ENCODE measurements around the gene HLA-DRB1. TPM values are rescaled to one million over a fixed set of nuclear protein-coding genes. Genes with fewer than 3 reads are reported as not detected.

The HLA-DRB1 gene
- total and polyA plus RNA-seq, 3 experiments from 2014 or later = 24.7 to 56.0 (median 26.1) TPM

DNA sequence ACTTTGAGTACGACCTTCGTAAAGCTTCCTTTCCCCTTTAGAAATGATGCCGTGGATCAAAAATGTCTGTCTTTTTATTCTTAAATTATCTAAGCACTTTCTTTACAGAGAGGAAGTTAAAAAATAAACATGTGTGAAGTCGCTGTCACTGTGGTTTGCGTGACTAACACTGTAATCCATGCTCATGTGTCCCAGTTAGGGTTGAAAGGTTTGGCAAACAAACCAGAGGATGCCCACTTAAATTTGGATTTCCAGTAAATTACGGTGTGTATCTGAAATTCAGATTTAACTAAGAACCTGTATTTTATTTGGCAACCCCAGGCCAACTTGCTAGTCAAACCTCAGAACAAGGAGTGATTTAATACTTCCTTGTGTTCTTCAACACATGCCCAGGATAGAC lies 21.1 kb downstream of the HLA-DRB1 start:
- H3K27me3 ChIP-seq (ENCODE audit: insufficient read depth, low read length, poor library complexity, severe bottlenecking) = no peaks in the 10 kb centered on the region
- H3K27me3 Mint-ChIP-seq = peaks cover 1 to 4% of the 10 kb centered on the region in 2 donors
- ChIA-PET CTCF (no interaction called here), POLR2A (no interaction called here)
- DNase-seq = no peak
- no peaks in the 10 kb centered on the region for H3K9me3 ChIP-seq (ENCODE audit: low read length)
- H3K36me3 Mint-ChIP-seq = no peaks in the 10 kb centered on the region
- H3K9me3 Mint-ChIP-seq = no peaks in the 10 kb centered on the region
- peak overlapping the region in 2 of 7 donors; percentile 51 to 77 for H3K4me3 Mint-ChIP-seq
- no peak overlapping the region for H3K27ac ChIP-seq (ENCODE audit: low read depth, low read length)
- H3K4me1 ChIP-seq (ENCODE audit: insufficient read depth, low read length) = no peaks in the 10 kb centered on the region
- no peaks in the 10 kb centered on the region for H3K36me3 ChIP-seq (ENCODE audit: insufficient read depth, low read length)
- no peak overlapping the region for H3K4me3 ChIP-seq (ENCODE audit: low read length)
- H3K27ac Mint-ChIP-seq = peak overlapping the region in 1 of 8 donors; percentile 83
- peaks cover 0 to 16% (median 0%) of the 10 kb centered on the region in 3 donors for H3K4me1 Mint-ChIP-seq

GRCh38 chr6:32566957-32567356 lies 22.7 kb downstream of the HLA-DRB1 start:
- Mint-ChIP-seq H3K4me1 (peaks cover 0 to 16% (median 0%) of the 10 kb centered on the region in 3 donors), H3K9me3 (no peaks in the 10 kb centered on the region), H3K36me3 (no peaks in the 10 kb centered on the region), H3K27ac (peak overlapping the region in 1 of 8 donors; percentile 68), H3K4me3 (no peak overlapping the region), H3K27me3 (peaks cover 1 to 4% of the 10 kb centered on the region in 2 donors)
- H3K9me3 ChIP-seq (ENCODE audit: low read length) = no peaks in the 10 kb centered on the region
- no peaks in the 10 kb centered on the region for H3K4me1 ChIP-seq (ENCODE audit: insufficient read depth, low read length)
- H3K27ac ChIP-seq (ENCODE audit: low read depth, low read length) = no peak overlapping the region
- no peak for DNase-seq
- no peaks in the 10 kb centered on the region for H3K36me3 ChIP-seq (ENCODE audit: insufficient read depth, low read length)
- H3K27me3 ChIP-seq (ENCODE audit: insufficient read depth, low read length, poor library complexity, severe bottlenecking) = no peaks in the 10 kb centered on the region
- ChIA-PET CTCF (no interaction called here), POLR2A (no interaction called here)
- H3K4me3 ChIP-seq (ENCODE audit: low read length) = no peak overlapping the region

- H3K36me3 Mint-ChIP-seq = peaks cover 0 to 1% (median 0%) of the 10 kb centered on the region in 3 donors
Measured at GRCh38 chr6:32565511-32565910, 24.1 kb downstream of the HLA-DRB1 start.

DNA sequence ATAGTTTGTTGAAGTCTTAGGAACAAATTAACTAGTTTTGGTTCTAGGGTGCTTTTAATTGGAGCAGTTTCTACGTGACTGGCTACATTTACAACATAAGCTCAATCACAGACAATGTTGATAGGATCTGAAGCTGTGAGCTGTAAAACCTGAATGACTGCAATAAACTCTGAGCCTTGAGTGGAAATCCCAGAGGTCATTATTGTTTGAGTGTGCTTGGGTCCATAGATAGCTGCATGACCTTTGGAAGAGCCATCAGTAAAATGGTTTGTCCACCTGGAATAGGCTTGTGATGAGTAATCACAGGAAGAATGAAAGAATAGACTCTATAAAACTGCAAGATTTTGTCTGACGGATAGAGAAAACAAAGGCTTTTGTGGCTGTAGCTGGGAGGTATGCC lies 26.7 kb downstream of the HLA-DRB1 start:
- POLR2A ChIA-PET = no interaction called here
- Mint-ChIP-seq H3K27me3 (peaks cover 0 to 4% of the 10 kb centered on the region in 2 donors), H3K4me3 (no peak overlapping the region), H3K9me3 (no peaks in the 10 kb centered on the region), H3K36me3 (peaks cover 0 to 1% (median 1%) of the 10 kb centered on the region in 3 donors), H3K27ac (no peak overlapping the region), H3K4me1 (peaks cover 5 to 8% (median 5%) of the 10 kb centered on the region in 3 donors)
- Histone ChIP-seq H3K9me3 (ENCODE audit: low read length) (no peaks in the 10 kb centered on the region), H3K27me3 (ENCODE audit: insufficient read depth, low read length, poor library complexity, severe bottlenecking) (no peaks in the 10 kb centered on the region), H3K27ac (ENCODE audit: low read depth, low read length) (no peak overlapping the region), H3K36me3 (ENCODE audit: insufficient read depth, low read length) (no peaks in the 10 kb centered on the region), H3K4me3 (ENCODE audit: low read length) (no peak overlapping the region), H3K4me1 (ENCODE audit: insufficient read depth, low read length) (no peaks in the 10 kb centered on the region)
- DNase-seq = no peak
- CTCF ChIA-PET = no interaction called here

More at GRCh38 chr6:32565511-32565910, 24.1 kb downstream of the HLA-DRB1 start:
- no peaks in the 10 kb centered on the region for H3K9me3 ChIP-seq (ENCODE audit: low read length)
- Mint-ChIP-seq H3K4me3 (no peak overlapping the region), H3K27me3 (peaks cover 0 to 4% of the 10 kb centered on the region in 2 donors), H3K9me3 (no peaks in the 10 kb centered on the region), H3K4me1 (peaks cover 0 to 16% (median 0%) of the 10 kb centered on the region in 3 donors), H3K27ac (no peak overlapping the region)
- H3K36me3 ChIP-seq (ENCODE audit: insufficient read depth, low read length) = no peaks in the 10 kb centered on the region
- H3K4me1 ChIP-seq (ENCODE audit: insufficient read depth, low read length) = no peaks in the 10 kb centered on the region
- DNase-seq = no peak
- no peak overlapping the region for H3K27ac ChIP-seq (ENCODE audit: low read depth, low read length)
- ChIA-PET CTCF (no interaction called here), POLR2A (no interaction called here)
- no peak overlapping the region for H3K4me3 ChIP-seq (ENCODE audit: low read length)
- no peaks in the 10 kb centered on the region for H3K27me3 ChIP-seq (ENCODE audit: insufficient read depth, low read length, poor library complexity, severe bottlenecking)

GRCh38 chr6:32559747-32560146 lies 29.9 kb downstream of the HLA-DRB1 start:
- ChIA-PET CTCF (no interaction called here), POLR2A (no interaction called here)
- Histone ChIP-seq H3K4me1 (ENCODE audit: insufficient read depth, low read length) (no peaks in the 10 kb centered on the region), H3K27me3 (ENCODE audit: insufficient read depth, low read length, poor library complexity, severe bottlenecking) (no peaks in the 10 kb centered on the region), H3K9me3 (ENCODE audit: low read length) (no peaks in the 10 kb centered on the region), H3K36me3 (ENCODE audit: insufficient read depth, low read length) (no peaks in the 10 kb centered on the region), H3K4me3 (ENCODE audit: low read length) (no peak overlapping the region), H3K27ac (ENCODE audit: low read depth, low read length) (no peak overlapping the region)
- no peak for DNase-seq
- no peaks in the 10 kb centered on the region for H3K9me3 Mint-ChIP-seq
- peaks cover 0 to 1% (median 1%) of the 10 kb centered on the region in 3 donors for H3K36me3 Mint-ChIP-seq
- H3K27me3 Mint-ChIP-seq = no peaks in the 10 kb centered on the region
- no peak overlapping the region for H3K4me3 Mint-ChIP-seq
- peaks cover 4 to 8% (median 6%) of the 10 kb centered on the region in 3 donors for H3K4me1 Mint-ChIP-seq
- no peak overlapping the region for H3K27ac Mint-ChIP-seq

DNA sequence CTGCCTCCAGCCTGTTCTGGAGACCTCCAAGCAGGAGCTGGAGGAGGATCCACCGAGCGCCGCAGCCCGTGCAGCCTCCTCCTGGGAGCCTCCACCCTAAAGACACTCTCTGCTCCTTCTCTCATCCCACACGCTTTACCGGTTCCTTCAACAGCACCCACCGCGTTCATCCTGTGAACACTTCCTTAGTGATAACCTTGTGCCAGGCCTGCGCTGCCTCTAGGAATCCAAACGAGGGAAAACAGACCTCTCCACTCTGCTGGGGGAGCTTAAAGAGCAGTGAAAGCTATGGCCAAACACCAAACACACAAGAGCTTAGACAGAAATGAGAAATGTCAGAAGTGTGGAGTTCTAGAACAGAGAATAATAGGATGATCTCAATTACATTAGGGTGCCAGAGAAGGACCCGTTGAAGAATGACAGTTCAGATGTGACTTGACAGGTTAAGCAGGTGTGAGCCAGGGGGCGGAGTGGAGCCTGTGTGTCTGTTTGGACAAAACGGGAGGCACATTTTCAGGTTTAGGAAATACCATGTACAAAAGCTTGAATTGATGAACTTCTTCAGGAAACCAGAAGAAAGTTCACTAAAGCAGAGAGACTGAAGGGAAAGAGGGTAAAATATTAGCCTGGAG lies 31.1 kb downstream of the HLA-DRB1 start:
- ChIA-PET POLR2A (no interaction called here), CTCF (no interaction called here)
- no peaks in the 10 kb centered on the region for H3K9me3 Mint-ChIP-seq
- H3K36me3 Mint-ChIP-seq = peaks cover 0 to 1% (median 1%) of the 10 kb centered on the region in 3 donors
- peak overlapping the region in 2 of 8 donors; percentile 6 to 39 for H3K27ac Mint-ChIP-seq
- H3K4me1 Mint-ChIP-seq = peaks cover 6 to 8% (median 7%) of the 10 kb centered on the region in 3 donors
- H3K36me3 ChIP-seq (ENCODE audit: insufficient read depth, low read length) = no peaks in the 10 kb centered on the region
- H3K27me3 ChIP-seq (ENCODE audit: insufficient read depth, low read length, poor library complexity, severe bottlenecking) = no peaks in the 10 kb centered on the region
- no peaks in the 10 kb centered on the region for H3K27me3 Mint-ChIP-seq
- H3K4me3 Mint-ChIP-seq = peak overlapping the region in 4 of 7 donors; percentile 40 to 62 (median 52)
- DNase-seq = no peak
- no peak overlapping the region for H3K27ac ChIP-seq (ENCODE audit: low read depth, low read length)
- no peak overlapping the region for H3K4me3 ChIP-seq (ENCODE audit: low read length)
- no peaks in the 10 kb centered on the region for H3K4me1 ChIP-seq (ENCODE audit: insufficient read depth, low read length)
- H3K9me3 ChIP-seq (ENCODE audit: low read length) = no peaks in the 10 kb centered on the region

DNA sequence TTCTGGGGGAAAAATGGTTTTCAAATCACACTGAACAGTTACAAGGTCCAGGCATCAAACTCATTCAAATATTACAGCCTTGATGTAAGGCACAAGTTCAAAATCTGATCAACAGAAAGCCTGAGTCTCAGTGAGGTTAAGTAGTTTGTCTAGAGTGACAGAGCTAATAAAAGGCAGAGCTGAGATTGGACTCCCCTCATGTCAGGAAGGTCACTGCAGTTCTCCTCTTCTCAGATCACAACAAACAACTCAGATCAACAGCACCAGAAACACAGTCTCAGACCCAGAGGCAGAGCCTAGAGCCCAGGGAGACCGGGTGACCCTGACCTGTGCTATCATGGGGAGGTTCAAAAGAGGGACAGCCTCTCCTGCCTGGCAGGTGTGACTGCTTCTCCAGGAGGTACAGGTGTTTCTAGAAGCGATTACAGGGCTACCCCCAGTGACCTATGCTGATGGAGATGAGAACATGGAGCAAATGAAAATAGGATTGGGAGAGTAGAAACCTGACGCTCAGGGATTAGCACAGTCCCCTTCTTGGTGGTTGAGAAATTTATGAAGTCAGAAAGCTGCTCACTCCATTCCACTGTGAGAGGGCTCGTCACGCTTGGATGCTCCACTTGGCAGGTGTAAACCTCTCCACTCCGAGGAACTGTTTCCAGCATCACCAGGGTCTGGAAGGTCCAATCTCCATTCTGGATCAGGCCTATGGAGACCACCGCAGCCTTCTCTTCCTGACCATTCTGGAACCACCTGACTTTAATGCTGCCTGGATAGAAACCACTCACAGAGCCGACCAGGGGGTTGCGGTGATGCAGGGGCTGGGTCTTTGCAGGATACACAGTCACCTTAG lies 35.3 kb downstream of the HLA-DRB1 start:
- Mint-ChIP-seq H3K9me3 (no peaks in the 10 kb centered on the region), H3K27ac (no peak overlapping the region), H3K27me3 (peaks cover 2 to 5% of the 10 kb centered on the region in 2 donors), H3K36me3 (peaks cover 0 to 1% (median 0%) of the 10 kb centered on the region in 3 donors), H3K4me1 (peaks cover 6 to 12% (median 7%) of the 10 kb centered on the region in 3 donors), H3K4me3 (no peak overlapping the region)
- Histone ChIP-seq H3K27me3 (ENCODE audit: insufficient read depth, low read length, poor library complexity, severe bottlenecking) (no peaks in the 10 kb centered on the region), H3K4me1 (ENCODE audit: insufficient read depth, low read length) (no peaks in the 10 kb centered on the region), H3K27ac (ENCODE audit: low read depth, low read length) (no peak overlapping the region), H3K9me3 (ENCODE audit: low read length) (no peaks in the 10 kb centered on the region), H3K4me3 (ENCODE audit: low read length) (no peak overlapping the region), H3K36me3 (ENCODE audit: insufficient read depth, low read length) (no peaks in the 10 kb centered on the region)
- ChIA-PET POLR2A (no interaction called here), CTCF (no interaction called here)
- DNase-seq = no peak

DNA sequence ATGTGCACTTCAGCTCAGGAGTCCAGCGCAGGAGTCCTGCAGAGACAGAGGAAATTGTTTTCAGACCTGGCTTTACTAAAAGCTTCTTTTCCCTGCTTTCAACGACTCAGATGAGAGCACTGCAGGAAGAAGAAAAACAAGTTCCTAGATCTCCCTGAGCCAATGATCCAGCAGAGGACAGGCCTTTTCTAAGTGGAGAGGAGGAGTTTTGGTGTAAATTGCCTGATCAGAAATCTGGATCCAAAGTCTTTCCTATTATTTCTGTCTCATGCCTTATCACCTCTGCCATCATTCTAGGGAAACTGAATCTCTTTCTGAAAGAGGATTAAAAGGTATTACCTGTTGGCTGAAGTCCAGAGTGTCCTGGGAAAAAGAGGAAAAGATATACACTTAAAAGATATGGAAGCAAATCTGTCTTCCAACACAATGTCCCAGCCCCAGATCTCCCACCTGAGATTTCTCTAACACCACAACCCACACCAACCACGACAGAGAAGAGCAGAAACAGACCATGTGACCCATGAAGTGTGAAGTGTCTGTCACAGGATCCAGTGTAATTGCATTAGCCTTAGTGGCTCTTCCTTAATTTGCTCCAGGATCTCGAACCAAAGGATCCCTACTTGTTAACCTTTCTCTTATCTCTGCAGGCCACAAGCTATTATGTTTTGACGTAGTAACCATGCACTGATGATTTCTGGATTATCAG lies 36.5 kb downstream of the HLA-DRB1 start:
- no peak for DNase-seq
- no peaks in the 10 kb centered on the region for H3K27me3 ChIP-seq (ENCODE audit: insufficient read depth, low read length, poor library complexity, severe bottlenecking)
- ChIA-PET CTCF (no interaction called here), POLR2A (no interaction called here)
- no peaks in the 10 kb centered on the region for H3K36me3 ChIP-seq (ENCODE audit: insufficient read depth, low read length)
- Mint-ChIP-seq H3K9me3 (no peaks in the 10 kb centered on the region), H3K36me3 (no peaks in the 10 kb centered on the region), H3K4me1 (peaks cover 0 to 8% (median 1%) of the 10 kb centered on the region in 3 donors), H3K4me3 (no peak overlapping the region), H3K27me3 (peaks cover 2 to 9% of the 10 kb centered on the region in 2 donors), H3K27ac (peak overlapping the region in 1 of 8 donors; percentile 50)
- H3K4me3 ChIP-seq (ENCODE audit: low read length) = no peak overlapping the region
- H3K9me3 ChIP-seq (ENCODE audit: low read length) = no peaks in the 10 kb centered on the region
- H3K27ac ChIP-seq (ENCODE audit: low read depth, low read length) = no peak overlapping the region
- H3K4me1 ChIP-seq (ENCODE audit: insufficient read depth, low read length) = no peaks in the 10 kb centered on the region
